HAP-1 (cell line): Measurements from ENCODE around the gene RTF1.

Experiments
- DNase-seq, 2 experiments: peaks; one replicate each; pipeline ENCODE4 v3.0.0-alpha.2; 2016 to 2020; ENCODE audit warnings: low spot score in 2 of 2
- H3K27me3 ChIP-seq: fragments of 250-450 bp; sonication (Bioruptor Pico); 2 replicates; pipeline ENCODE4 v1.5.1; 2020; ENCODE audit warnings: low read depth, mild to moderate bottlenecking, moderate library complexity
- H3K36me3 ChIP-seq: fragments of 250-450 bp; sonication (Bioruptor Pico); replicated peaks from 2 replicates; pipeline ENCODE4 v1.5.1; 2020; ENCODE audit warnings: mild to moderate bottlenecking
- H3K4me1 ChIP-seq: fragments of 250-450 bp; sonication (Bioruptor Pico); 2 replicates; pipeline ENCODE4 v1.5.1; 2020; ENCODE audit warnings: mild to moderate bottlenecking
- H3K4me3 ChIP-seq: fragments of 250-450 bp; sonication (Bioruptor Pico); 2 replicates; pipeline ENCODE4 v1.5.1; 2020; ENCODE audit warnings: mild to moderate bottlenecking, moderate library complexity
- H3K9me3 ChIP-seq: fragments of 250-450 bp; sonication (Bioruptor Pico); 2 replicates; pipeline ENCODE4 v1.5.1; 2020; ENCODE audit warnings: mild to moderate bottlenecking, moderate library complexity
- in situ Hi-C: fragments of 300-500 bp; cut with MboI; formaldehyde crosslinking; loops from 3 replicates; pipeline ENCODE4 v1.14.3; 2020; ENCODE audit warnings: low sequenced_read_pairs, inconsistent platforms, mixed read lengths

Gene RTF1

GRCh38 chr15:41512512-41512939, 95.6 kb downstream of the RTF1 start:
- in situ Hi-C loops, result no loop called here
- no peak overlapping the region for H3K4me3 ChIP-seq

GRCh38 chr15:41512940-41513505, 96.1 kb downstream of the RTF1 start:
- in situ Hi-C loops, result no loop called here
- peak in 1 of 2 experiments; percentile 24 for DNase-seq

More at GRCh38 chr15:41512512-41512939, 95.6 kb downstream of the RTF1 start:
- Histone ChIP-seq H3K9me3 (no peaks in the 10 kb centered on the region), H3K36me3 (peaks cover 3% of the 10 kb centered on the region; the same call in 1 of the 2 replicates), H3K4me1 (peaks cover 11% of the 10 kb centered on the region), H3K27me3 (no peaks in the 10 kb centered on the region)
- DNase-seq, result no peak

GRCh38 chr15:41513506-41514227, 96.8 kb downstream of the RTF1 start, which contains the start of gene LTK:
TSS of gene LTK (minus strand) at chr15:41513827. CDS start at chr15:41513709, 118 bp downstream.
- Histone ChIP-seq H3K36me3 (peaks cover 3% of the 10 kb centered on the region; the same call in 1 of the 2 replicates), H3K9me3 (no peaks in the 10 kb centered on the region), H3K4me3 (peak within 1 kb of the TSS; percentile 34), H3K4me1 (peaks cover 11% of the 10 kb centered on the region), H3K27me3 (no peaks in the 10 kb centered on the region)
- in situ Hi-C loops, result no loop called here
- peak; percentile 91 to 95 for DNase-seq

More at GRCh38 chr15:41512940-41513505, 96.1 kb downstream of the RTF1 start:
- Histone ChIP-seq H3K4me1 (peaks cover 11% of the 10 kb centered on the region), H3K9me3 (no peaks in the 10 kb centered on the region), H3K4me3 (peak overlapping the region; percentile 34), H3K27me3 (no peaks in the 10 kb centered on the region), H3K36me3 (peaks cover 3% of the 10 kb centered on the region; the same call in 1 of the 2 replicates)

- no peaks in the 10 kb centered on the region for H3K27me3 ChIP-seq
- no peaks in the 10 kb centered on the region for H3K9me3 ChIP-seq
- peaks cover 9% of the 10 kb centered on the region for H3K36me3 ChIP-seq
- no peak overlapping the region for H3K4me3 ChIP-seq
- in situ Hi-C loops, result no loop called here
- peaks cover 11% of the 10 kb centered on the region for H3K4me1 ChIP-seq
- no peak for DNase-seq
These were observed 101.1 kb downstream of the RTF1 start for GRCh38 chr15:41517895-41518449.

GRCh38 chr15:41520636-41521035, 103.7 kb downstream of the RTF1 start:
- Histone ChIP-seq H3K36me3 (peaks cover 13% of the 10 kb centered on the region), H3K4me1 (no peaks in the 10 kb centered on the region), H3K9me3 (no peaks in the 10 kb centered on the region), H3K27me3 (no peaks in the 10 kb centered on the region), H3K4me3 (no peak overlapping the region)
- in situ Hi-C loops, result no loop called here
- DNase-seq, result no peak

DNA sequence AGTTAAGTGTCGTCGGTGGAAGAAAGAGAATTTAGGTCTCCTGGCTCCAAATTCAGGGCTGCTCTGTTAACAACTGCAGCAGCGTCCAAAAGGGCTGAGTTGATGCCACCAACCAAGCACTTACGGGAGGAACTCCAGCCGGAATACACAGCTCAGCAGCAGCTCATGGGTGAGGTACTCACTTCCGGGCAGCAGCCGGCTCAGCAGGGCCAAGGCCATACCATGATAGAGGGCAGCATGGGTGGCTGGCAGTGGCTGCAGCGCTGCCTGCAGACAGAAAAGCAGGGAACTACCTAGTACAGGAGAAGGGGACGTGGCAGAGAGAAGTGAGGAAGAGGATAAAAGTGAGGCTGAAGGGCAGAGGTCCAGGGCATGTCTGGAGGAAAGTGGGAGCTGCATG, 104.7 kb downstream of the RTF1 start:
- H3K9me3 ChIP-seq, result no peaks in the 10 kb centered on the region
- no peaks in the 10 kb centered on the region for H3K4me1 ChIP-seq
- no peaks in the 10 kb centered on the region for H3K27me3 ChIP-seq
- no peak for DNase-seq
- H3K36me3 ChIP-seq, result peaks cover 23% of the 10 kb centered on the region
- in situ Hi-C loops, result no loop called here
- H3K4me3 ChIP-seq, result no peak overlapping the region

GRCh38 chr15:41523097-41523496, 106.2 kb downstream of the RTF1 start:
- H3K9me3 ChIP-seq, result no peaks in the 10 kb centered on the region
- in situ Hi-C loops, result no loop called here
- peaks cover 38% of the 10 kb centered on the region for H3K36me3 ChIP-seq
- no peak overlapping the region for H3K4me3 ChIP-seq
- no peaks in the 10 kb centered on the region for H3K4me1 ChIP-seq
- DNase-seq, result no peak
- no peaks in the 10 kb centered on the region for H3K27me3 ChIP-seq

DNA sequence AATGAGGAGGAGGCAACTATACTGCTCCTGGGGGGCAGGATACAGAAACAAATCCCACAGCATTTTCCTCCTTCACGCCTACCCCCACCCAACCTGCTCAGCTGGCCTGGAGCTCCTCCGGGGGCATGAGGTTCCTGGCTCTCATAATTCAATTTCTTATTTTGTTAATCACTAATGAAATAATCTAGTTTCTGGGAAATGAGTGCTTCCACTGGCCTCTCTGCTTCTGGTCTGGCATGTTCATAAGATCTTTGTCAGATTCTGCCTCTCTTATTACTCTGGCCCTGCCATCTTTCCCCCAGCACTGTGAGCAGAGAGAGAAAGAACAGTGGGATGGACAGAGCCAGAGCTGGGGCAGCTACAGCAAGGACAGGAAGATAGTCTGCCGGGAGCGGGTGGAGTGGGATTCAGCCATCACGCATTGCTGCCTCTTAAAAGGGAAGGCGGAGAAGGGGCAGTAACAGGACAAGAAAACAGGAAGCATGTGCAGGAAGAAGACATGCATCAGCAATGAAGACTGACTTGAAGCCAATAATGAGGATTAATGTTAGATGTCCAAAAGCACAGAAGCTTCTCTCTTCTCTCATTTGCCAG, 113.6 kb downstream of the RTF1 start:
- H3K27me3 ChIP-seq, result no peaks in the 10 kb centered on the region
- H3K36me3 ChIP-seq, result peaks cover 82% of the 10 kb centered on the region
- no peaks in the 10 kb centered on the region for H3K9me3 ChIP-seq
- no peak for DNase-seq
- H3K4me1 ChIP-seq, result no peaks in the 10 kb centered on the region
- H3K4me3 ChIP-seq, result no peak overlapping the region
- in situ Hi-C loops, result no loop called here
